Pulmonary artery endothelial cell (primary cell): ENCODE measurements around the gene STOX1. TPM values are rescaled to one million over a fixed set of nuclear protein-coding genes. Genes with fewer than 3 reads are reported as not detected.
"Not testable (repeated sequence)": the region's sequence is repeated elsewhere in the genome, so short reads cannot be mapped to it uniquely, and the experiment has no call there.

Experiments
- DNase-seq: peaks from one replicate; pipeline ENCODE4 v3.0.0-alpha.2; 2011; ENCODE audit warnings: low read depth, low spot score
- total RNA-seq: library from RNA; depleted of rRNA; stranded (reverse); fragments of >200 nt; gene quantifications from 2 replicates; pipeline ENCODE4 v1.2.3, GENCODE V29; 2014

STOX1 gene, protein sequence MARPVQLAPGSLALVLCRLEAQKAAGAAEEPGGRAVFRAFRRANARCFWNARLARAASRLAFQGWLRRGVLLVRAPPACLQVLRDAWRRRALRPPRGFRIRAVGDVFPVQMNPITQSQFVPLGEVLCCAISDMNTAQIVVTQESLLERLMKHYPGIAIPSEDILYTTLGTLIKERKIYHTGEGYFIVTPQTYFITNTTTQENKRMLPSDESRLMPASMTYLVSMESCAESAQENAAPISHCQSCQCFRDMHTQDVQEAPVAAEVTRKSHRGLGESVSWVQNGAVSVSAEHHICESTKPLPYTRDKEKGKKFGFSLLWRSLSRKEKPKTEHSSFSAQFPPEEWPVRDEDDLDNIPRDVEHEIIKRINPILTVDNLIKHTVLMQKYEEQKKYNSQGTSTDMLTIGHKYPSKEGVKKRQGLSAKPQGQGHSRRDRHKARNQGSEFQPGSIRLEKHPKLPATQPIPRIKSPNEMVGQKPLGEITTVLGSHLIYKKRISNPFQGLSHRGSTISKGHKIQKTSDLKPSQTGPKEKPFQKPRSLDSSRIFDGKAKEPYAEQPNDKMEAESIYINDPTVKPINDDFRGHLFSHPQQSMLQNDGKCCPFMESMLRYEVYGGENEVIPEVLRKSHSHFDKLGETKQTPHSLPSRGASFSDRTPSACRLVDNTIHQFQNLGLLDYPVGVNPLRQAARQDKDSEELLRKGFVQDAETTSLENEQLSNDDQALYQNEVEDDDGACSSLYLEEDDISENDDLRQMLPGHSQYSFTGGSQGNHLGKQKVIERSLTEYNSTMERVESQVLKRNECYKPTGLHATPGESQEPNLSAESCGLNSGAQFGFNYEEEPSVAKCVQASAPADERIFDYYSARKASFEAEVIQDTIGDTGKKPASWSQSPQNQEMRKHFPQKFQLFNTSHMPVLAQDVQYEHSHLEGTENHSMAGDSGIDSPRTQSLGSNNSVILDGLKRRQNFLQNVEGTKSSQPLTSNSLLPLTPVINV
- 0.11 and 0.13 TPM in 2 replicates for total RNA-seq

DNA sequence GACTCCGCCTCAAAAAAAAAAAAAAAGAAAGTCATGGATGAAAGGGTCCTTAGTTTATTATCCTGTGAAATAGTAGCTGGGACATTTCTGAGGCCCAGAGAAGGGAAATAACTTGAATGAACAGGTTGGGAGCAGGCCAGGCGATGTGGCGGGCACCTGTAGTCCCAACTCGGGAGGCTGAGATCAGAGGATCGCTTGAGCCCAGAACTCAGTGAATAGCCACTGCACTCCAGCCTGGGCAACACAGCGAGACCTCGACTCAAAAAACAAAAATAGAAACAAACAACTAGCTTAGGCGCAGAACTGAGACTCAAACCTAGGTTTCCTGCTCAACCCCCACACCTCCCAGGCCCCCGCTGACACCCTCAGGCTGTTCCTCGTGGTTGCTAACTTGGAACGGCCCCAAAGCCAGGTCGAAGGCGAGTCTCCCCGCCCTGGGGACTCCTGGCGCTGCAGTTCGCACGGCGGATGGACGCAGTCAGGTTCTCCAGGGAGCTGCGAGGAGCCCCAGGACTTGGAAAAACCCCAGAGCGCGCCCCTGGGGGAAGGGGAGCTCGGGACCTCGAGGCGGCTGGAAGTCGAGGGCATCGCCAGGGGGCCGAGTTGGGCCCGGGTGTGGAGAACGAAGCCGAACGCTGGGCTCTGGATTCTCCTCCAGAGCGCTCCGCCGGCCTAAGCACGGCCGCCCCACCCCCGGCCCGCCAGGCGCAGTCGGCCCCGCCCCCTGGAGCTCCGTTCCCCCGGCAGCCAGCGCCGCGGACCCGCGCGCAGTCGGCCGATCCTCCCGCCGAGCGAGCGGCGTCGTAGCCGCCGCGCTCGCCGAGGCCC lies at the start of gene STOX1:
STOX1 (plus strand) TSS at position 768 of the 828 bp plus-strand sequence. CDS start 93 bp downstream, outside the sequence.
- no peak for DNase-seq

DNA sequence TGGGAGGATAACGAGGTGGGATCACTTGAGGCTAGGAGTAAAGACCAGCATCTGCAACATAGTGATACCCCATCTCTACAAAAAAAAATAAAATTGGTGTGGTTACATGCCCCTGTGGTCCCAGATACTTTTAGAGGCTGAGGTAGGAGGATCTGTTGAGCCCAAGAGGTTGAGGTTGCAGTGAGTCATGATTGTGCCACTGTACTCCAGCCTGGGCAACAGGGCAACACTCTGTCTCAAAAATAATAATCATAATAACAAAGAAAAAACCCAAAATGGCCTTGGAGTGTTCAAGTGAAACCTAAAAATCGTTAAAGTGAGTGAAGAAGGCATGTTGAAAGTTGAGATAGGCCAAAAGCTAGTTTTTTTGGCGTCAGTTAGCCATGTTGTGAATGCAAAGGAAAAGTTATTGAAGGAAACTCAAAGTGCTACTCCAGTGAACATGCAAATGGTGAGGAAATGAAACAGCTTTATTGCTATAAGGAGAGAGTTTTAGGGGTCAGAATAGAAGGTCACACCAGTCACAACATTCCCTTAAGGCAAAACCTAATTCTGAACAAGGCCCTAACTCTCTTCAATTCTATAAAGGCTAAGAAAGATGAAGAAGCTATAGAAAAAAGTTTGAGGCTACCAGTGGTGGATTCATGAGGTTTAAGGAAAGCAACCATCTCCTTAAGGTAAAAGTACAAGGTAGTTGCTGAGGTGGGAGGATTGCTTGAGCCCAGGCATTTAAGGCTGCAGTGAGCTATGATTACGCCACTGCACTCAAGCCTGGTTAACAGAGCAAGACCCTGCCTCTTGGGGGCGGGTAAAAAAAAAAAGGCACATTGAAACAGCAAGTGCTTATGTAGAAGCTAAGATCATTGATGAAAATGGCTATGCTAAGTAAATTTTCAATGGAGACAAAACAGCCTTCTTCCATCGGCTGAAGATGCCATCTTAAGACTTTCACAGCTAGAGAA lies 45.4 kb upstream of the STOX1 start:
- DNase-seq = no peak

DNA sequence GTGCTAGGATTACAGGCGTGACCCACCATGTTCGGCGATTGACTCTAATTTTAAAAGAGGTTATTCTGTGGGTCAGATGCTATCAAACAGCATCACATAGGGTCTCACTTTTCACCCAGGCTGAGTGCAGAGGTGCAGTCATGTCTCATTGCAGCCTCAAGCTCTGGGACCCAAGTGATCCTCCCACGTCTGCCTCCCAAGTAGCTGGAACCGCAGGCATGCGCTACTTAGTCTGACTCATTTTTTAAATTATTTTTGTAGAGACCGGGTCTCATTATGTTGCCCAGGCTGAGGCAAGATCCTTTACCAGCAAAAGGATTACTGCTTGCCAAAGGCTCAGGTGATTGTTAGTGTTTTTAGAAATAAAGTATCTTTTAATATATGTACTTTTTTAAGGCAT lies 42.9 kb upstream of the STOX1 start:
- DNase-seq = no peak

DNA sequence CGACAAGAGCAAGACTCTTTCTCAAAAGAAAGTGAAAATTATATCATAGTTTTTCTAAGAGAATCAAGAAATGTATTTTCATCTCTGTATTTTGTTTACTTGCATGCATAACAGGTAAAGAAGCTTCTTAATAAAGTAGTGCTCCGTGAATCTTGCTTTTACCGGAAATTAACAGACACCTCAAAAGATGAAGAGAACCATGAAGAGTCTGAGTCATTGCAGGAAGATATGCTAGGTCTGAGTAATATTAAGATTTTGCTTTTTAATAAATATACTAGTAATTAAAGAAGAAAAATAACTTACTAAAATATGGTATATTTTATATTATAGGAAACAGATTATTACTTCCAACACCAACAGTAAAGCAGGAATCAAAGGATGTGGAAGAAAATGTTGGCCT lies 39.5 kb upstream of the STOX1 start:
- DNase-seq = no peak

DNA sequence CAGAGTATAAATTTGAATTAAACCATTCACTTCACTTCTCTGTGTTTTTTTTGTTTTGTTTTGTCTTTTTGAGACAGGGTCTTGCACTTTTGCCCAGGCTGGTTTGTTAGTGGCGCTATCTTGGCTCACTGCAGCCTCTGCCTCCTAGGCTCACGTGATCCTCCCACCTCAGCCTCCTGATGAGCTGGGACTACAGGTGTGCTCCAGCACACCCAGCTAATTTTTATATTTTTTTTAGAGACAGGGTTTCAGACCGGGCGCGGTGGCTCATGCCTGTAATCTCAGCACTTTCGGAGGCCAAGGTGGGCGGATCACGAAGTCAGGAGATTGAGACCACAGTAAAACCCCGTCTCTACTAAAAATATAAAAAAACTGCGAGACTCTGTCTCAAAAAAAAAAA lies 36.9 kb upstream of the STOX1 start:
- no peak for DNase-seq

DNA sequence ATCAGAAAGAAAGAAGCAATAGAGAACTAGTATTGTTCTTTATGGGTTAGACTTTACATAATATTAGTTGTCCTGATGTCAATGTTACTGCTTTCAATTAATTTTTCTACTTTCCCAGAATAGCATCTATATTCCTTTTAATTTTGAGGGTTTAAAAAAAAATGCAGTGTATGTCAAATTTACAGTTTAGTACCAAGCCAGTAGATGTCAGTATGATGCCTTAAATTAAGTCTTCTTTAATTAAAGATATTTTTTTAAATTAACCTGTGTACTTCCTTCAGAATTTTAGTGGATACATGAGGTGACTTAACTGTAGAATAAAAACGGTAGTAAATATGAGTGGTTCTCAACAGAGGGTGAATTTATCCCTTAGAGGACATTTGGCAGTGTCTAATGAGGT lies 35.2 kb upstream of the STOX1 start:
- DNase-seq = no peak

DNA sequence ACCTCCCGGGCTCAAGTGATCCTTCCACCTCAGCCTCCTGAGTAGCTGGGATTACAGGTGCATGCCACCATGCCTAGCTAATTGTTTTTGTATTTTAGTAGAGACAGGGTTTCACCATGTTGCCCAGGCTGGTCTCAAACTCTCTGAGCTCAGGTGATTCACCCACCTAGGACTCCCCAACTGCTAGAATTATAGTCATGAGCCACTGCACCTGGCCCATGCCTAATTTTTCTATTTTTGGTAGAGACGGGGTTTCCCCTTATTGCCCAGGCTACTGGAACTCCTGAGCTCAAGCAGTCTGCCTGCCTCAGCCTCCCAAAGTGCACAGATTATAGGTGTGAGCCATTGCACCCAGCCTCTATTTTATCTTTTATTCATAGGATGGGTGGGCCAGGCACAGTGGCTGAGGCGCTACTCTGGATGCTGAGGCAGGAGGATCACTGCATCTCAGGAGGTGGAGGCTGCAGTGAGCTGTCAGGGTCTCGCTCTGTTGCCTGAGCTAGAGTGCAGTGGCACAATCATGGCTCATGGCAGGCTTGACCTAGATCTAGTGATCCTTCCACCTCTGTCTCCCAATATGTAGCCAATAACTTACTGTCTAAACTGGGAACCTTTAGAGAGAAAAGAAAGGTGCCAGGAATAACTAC lies 31.3 kb upstream of the STOX1 start:
- DNase-seq = no peak

DNA sequence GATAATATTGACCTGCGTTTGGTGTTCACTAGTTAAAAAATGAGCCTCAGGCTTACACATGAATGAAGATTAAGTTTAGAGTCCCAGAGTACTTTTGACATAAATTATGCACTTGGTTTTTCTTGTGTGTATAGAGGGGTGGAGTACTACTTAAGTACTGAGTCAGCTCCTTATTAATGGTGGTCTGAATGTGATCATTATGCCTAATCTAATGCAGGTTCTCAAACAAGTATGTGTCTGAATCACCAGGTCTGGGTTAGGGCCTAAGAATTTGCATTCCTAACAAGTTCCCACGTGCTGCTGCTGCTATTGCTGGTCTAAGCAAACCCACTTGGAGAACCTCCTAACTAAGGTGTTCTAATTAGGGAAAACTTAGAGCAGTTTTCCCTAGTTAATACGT lies 30.7 kb upstream of the STOX1 start:
- no peak for DNase-seq

DNA sequence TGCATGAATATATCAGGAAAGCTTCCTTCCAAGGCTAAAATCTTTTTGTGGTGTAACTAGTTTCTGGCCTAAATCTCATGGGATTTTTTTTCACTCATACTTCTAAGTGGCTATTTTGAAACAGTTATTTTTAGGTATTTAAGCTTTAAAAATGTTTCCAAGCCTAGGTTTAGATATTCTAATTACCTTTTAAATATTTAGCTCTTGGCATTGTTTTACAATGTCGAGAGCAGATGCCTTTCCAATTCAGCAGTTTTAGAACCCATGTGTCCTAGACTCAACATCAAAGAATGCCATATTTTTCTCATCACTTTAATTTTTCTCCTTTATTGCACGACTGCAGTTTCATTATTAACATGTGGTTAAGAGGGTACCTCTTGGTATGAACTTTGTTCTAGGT lies 27.1 kb upstream of the STOX1 start:
- no peak for DNase-seq

DNA sequence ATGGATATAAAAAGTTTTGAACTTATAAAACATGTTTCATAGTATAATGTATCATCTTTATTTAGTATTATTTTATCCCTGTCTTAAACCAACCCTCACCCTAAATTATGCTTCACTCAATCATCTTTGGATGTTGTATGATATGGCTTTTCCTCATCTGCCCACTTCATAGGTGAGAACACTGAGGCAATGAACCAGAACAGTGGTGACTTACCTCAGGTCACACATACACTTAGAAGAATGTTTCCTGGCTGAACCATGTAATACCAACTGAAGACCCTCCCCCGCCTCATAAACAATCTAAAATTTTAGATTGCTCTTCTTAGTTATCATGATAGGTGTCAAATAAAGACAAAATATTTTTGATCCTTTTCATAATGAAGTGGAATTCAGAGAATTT lies 22.6 kb upstream of the STOX1 start:
- no peak for DNase-seq

DNA sequence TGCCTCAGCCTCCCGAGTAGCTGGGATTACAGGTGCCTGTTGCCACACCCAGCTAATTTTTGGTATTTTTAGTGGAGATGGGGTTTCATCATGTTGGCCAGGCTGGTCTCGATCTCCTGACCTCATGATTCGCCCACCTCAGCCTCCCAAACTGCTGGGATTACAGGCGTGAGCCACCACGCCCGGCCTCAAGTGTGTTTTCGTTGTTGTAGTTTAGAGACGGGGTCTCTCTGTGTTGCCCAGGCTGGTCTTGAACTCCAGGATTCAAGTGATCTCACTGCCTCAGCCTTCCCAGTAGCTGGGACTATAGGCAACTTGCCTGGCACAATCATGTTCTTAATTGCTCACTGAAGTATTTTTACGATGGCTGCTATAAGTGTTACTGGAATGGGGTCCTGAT lies 16.5 kb upstream of the STOX1 start:
- not testable (repeated sequence) for DNase-seq

DNA sequence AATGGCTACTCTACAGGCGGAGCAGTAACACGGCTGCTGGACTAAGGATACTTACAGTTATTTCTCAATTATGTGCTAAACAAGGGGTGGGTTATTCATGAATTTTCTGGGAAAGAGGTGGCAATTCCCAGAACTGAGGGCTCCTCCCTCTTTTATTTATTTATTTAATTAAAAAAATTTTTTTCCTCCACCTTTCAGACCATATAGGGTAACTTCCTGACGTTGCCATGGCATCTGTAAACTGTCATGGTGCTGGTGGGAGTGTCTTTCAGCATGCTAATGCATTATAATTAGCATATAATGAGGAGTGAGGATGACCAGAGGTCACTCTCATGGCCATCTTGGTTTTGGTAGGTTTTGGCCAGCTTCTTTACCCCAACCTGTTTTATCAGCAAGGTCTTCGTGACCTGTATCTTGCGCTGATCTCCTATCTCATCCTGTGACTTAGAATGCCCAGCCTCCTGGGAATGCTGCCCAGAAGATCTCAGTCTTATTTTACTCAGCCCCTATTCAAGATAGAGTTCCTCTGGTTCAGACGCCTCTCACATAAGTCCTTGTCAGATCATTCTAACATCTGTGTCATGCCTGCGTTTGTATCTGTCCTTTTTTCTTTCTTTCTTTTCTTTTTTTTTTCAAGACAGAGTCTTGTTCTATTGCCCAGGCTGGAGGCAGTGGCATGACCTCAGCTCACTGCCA lies 15.9 kb upstream of the STOX1 start:
- DNase-seq = no peak

DNA sequence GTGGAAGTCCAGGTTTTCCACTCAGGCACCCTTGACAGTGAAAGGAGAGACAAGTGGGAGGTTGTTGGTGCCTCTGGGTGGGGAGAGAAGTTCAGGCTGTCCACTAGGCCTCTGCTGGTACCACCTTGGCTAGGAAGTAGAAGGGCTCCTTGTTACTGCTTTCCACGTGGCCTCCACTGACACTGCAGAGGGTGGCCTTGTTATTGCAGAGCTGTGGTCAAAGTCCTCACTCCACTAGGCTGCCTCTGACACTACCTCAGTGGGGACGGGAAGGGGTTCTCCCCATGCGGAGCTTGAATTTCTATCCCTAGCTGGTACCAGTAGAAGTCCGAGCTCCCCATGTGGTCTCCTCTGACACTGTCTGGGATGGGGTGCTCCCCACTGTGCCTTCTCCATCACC lies 14.9 kb upstream of the STOX1 start:
- no peak for DNase-seq

DNA sequence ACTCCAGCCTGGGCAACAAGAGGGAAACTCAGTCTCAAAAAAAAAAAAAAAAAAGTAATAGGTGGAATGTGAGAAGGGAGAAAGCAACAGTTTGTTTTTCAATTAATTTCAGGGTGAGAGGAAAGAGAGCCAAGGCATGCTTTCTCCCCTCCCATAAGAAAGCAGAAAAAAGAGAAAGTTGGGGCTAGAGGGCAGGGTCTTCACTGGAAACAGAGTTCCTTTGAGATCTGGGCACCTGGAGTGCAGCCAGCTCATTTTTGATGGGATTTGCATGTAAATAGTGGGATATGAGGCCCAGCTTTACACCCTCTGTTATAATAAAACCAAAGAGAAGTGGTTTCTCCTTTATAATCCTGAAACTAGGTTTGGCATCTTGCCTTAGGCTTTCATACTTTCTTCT lies 13.8 kb upstream of the STOX1 start:
- DNase-seq = no peak

DNA sequence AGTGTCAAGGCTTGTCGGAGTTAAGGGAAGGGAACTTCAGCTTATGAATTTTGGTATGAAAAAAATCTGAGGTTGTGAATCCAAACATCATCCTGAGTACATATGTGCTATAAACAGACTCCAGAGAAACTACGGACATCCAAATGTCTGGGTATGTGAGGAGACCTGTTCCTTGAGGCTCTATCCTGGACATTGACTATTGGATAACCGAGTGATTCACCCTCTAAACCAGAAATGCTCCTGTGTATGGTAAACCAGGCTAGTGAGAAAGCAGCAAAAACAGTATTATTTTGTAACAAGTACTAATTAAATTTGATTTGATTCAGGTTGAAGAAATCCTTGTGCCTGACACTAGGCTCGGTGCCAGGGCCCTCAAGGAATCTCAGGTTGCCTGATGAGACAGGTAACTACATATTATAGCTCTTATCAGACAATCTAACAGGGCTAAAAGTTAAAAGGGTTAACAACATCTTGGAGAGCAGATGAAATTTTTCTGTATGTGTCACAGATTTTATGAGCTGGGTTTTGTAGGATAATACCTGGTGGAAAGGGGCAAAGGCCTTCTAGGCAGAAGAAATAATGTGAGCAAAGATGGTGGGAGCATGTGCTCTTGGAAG lies 10.4 kb upstream of the STOX1 start:
- no peak for DNase-seq

DNA sequence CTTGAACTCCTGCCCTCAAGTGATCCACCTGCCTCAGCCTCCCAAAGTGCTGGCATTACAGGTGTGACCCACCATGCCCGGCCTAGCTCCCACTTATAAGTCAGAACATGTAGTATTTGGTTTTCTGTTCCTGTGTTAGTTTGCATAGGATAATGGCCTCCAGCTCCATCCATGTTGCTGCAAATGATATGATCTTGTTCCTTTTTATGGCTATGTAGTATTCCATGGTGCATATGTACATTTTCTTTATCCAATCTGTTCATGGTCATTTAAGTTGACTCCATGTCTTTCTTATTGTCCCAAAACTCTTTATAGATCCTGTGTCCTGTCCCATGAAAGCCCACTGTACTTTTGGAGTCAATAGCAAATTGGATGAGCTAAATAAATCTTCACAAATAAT lies 7.0 kb upstream of the STOX1 start:
- not testable (repeated sequence) for DNase-seq

DNA sequence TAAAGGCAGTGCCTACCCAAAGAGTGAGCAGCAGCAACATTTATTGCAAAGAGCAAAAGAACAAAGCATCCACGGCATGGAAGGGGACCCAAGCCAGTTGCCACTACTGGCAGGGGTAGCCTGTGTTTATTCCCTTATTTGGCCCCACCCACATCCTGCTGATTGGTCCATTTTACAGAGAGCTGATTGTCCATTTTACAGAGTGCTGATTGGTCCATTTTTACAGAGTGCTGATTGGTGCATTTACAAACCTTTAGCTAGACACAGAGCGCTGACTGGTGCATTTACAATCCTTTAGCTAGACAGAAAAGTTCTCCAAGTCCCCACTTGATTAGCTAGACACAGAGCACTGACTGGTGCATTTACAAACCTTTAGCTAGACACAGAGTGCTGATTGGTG lies 4.7 kb upstream of the STOX1 start:
- DNase-seq = not testable (repeated sequence)

DNA sequence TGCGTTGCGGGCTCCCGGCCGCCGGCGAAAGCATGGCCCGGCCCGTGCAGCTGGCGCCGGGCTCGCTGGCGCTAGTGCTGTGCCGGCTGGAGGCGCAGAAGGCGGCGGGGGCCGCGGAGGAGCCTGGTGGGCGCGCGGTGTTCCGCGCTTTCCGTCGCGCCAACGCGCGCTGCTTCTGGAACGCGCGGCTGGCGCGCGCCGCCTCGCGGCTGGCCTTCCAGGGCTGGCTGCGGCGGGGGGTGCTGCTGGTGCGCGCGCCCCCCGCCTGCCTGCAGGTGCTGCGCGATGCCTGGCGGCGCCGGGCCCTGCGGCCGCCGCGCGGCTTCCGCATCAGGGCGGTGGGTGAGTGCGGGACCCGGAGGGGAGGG lies 245 bp downstream of the STOX1 start:
- DNase-seq = not testable (repeated sequence)

DNA sequence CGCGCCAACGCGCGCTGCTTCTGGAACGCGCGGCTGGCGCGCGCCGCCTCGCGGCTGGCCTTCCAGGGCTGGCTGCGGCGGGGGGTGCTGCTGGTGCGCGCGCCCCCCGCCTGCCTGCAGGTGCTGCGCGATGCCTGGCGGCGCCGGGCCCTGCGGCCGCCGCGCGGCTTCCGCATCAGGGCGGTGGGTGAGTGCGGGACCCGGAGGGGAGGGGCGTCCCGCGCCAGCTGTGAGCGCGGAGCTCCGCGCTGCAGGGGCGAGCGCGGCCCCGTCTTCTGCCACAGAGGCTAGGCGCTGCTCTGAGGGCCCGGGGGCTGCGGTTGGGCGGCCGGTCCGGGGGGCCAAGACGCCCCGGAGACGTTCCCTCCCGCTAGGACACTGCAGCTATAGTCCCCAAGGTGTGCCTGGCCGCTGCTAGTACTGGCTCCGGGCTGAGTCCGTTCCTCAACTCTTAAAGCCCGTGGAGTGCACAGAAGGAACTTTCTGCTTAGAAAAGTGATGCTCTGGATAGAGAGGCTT lies 811 bp downstream of the STOX1 start:
- DNase-seq = not testable (repeated sequence)
